A673 (cell line): ENCODE results near the gene ZC3HAV1. TPM values are rescaled to one million over a fixed set of nuclear protein-coding genes. Genes with fewer than 3 reads are reported as not detected.

Source experiments
- BruUV-seq: library from RNA; stranded (reverse); fragments of 400-500 nt; replicated peaks from 2 replicates; lab custom pipeline; 2021; lab: Mats Ljungman, UMichigan
- CTCF ChIA-PET: fragments of 300-600 bp; sonication (Branson Sonifier 250); formaldehyde crosslinking; loops from one replicate; lab custom pipeline; 2022; ENCODE audit warnings: antibody characterized with exemption; lab: Charles Lee
- POLR2A ChIA-PET: fragments of 300-600 bp; sonication (Branson Sonifier 250); formaldehyde crosslinking; loops from one replicate; lab custom pipeline; 2022; ENCODE audit warnings: antibody characterized with exemption; ENCODE audit not compliant: low non-redundant PET; lab: Charles Lee
- DNase-seq: peaks from one replicate; pipeline ENCODE4 v3.0.0-alpha.2; 2015; ENCODE audit warnings: low spot score
- H3K27ac ChIP-seq: fragments of 200-600 bp; sonication (generic); 2 replicates; pipeline ENCODE4 v1.5.1; 2016; ENCODE audit warnings: mixed run types, low read depth, mild to moderate bottlenecking, mixed read lengths, antibody characterized with exemption, low read length; ENCODE audit not compliant: poor library complexity, severe bottlenecking
- H3K27me3 ChIP-seq: fragments of 200-600 bp; sonication (generic); replicated peaks from 2 replicates; pipeline ENCODE4 v1.6.1; 2017; ENCODE audit warnings: mixed run types, low read depth, mild to moderate bottlenecking, mixed read lengths, antibody characterized with exemption, low read length; ENCODE audit not compliant: insufficient read depth, poor library complexity
- H3K36me3 ChIP-seq: fragments of 200-600 bp; sonication (generic); 2 replicates; pipeline ENCODE4 v1.6.1; 2016; ENCODE audit warnings: mixed run types, mild to moderate bottlenecking, mixed read lengths, antibody characterized with exemption, low read length; ENCODE audit not compliant: insufficient read depth, poor library complexity, severe bottlenecking
- H3K4me1 ChIP-seq: fragments of 200-600 bp; sonication (generic); 2 replicates; pipeline ENCODE4 v1.6.1; 2017; ENCODE audit warnings: mixed run types, mild to moderate bottlenecking, mixed read lengths, antibody characterized with exemption, low read length; ENCODE audit not compliant: insufficient read depth, poor library complexity, severe bottlenecking
- H3K4me3 ChIP-seq: fragments of 200-600 bp; sonication (generic); 2 replicates; pipeline ENCODE4 v1.5.1; 2016; ENCODE audit warnings: low read depth, mixed run types, mild to moderate bottlenecking, mixed read lengths, low read length; ENCODE audit not compliant: poor library complexity, severe bottlenecking
- H3K9me3 ChIP-seq: fragments of 200-600 bp; sonication (generic); 2 replicates; pipeline ENCODE4 v1.6.1; 2016; ENCODE audit warnings: mixed run types, low read depth, mild to moderate bottlenecking, mixed read lengths, antibody characterized with exemption, low read length; ENCODE audit not compliant: poor library complexity, severe bottlenecking
- EZH2 ChIP-seq: fragments of 200-600 bp; sonication (generic); IDR thresholded peaks from 2 replicates; pipeline ENCODE4 v1.6.1; 2017; ENCODE audit warnings: borderline replicate concordance, low read depth, mild to moderate bottlenecking, mixed read lengths, antibody characterized with exemption, low read length; ENCODE audit not compliant: poor library complexity, severe bottlenecking
- intact Hi-C: fragments of 100-400 bp; cut with micrococcal nuclease; formaldehyde crosslinking; loops from one replicate; pipeline ENCODE4 v1.10.0; 2022; ENCODE audit not compliant: unreplicated experiment
- total RNA-seq: library from RNA; stranded (reverse); gene quantifications from 2 replicates; pipeline ENCODE4 v1.2.3, GENCODE V29; 2021
- TF ChIP-seq, protein P1 (sequence below): fragments of 300-800, 200-600 bp; sonication (generic); conservative IDR thresholded peaks from 2 replicates; pipeline ENCODE4 v1.5.1; 2017; ENCODE audit warnings: low read depth, mild to moderate bottlenecking, antibody characterized with exemption, low read length, moderate library complexity, mixed read lengths

The ZC3HAV1 gene
- total RNA-seq, 1 experiment from 2014 or later: 16.9 TPM

GRCh38 chr7:139068544-139069399, 40.7 kb downstream of the ZC3HAV1 start:
- Histone ChIP-seq H3K27ac (no peak overlapping the region), H3K4me3 (no peak overlapping the region), H3K36me3 (peaks cover 6% of the 10 kb centered on the region), H3K9me3 (no peaks in the 10 kb centered on the region), H3K27me3 (no peaks in the 10 kb centered on the region), H3K4me1 (no peaks in the 10 kb centered on the region)
- CTCF ChIA-PET: no interaction called here
- intact Hi-C loops: no loop called here
- POLR2A ChIA-PET: no interaction called here
- no TSS peak for BruUV-seq
- TF ChIP-seq, protein P1, sequence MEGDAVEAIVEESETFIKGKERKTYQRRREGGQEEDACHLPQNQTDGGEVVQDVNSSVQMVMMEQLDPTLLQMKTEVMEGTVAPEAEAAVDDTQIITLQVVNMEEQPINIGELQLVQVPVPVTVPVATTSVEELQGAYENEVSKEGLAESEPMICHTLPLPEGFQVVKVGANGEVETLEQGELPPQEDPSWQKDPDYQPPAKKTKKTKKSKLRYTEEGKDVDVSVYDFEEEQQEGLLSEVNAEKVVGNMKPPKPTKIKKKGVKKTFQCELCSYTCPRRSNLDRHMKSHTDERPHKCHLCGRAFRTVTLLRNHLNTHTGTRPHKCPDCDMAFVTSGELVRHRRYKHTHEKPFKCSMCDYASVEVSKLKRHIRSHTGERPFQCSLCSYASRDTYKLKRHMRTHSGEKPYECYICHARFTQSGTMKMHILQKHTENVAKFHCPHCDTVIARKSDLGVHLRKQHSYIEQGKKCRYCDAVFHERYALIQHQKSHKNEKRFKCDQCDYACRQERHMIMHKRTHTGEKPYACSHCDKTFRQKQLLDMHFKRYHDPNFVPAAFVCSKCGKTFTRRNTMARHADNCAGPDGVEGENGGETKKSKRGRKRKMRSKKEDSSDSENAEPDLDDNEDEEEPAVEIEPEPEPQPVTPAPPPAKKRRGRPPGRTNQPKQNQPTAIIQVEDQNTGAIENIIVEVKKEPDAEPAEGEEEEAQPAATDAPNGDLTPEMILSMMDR: no peak
- TF ChIP-seq EZH2: no peak
- DNase-seq: no peak

DNA sequence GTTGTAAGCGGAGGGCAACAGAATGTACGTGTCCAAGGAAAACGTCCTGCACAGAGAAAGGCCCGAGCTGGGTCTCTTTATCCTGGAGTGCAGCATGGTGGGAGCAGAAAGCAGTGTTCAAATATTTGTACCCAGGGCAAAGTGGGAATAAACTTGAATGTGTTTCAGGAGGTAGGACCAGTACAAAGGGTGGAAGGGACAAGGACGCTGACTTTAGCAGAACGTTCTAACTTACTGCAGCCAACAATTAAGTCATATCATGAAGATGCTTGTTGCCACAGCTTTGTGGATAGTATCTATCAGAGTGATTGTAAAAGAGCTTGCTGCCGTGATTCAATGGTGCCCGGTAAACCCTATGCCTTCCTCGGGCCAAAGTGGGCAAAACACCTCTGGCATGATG, 43.2 kb downstream of the ZC3HAV1 start:
- Histone ChIP-seq H3K36me3 (no peaks in the 10 kb centered on the region), H3K9me3 (no peaks in the 10 kb centered on the region), H3K27me3 (no peaks in the 10 kb centered on the region), H3K4me3 (no peak overlapping the region), H3K4me1 (no peaks in the 10 kb centered on the region), H3K27ac (no peak overlapping the region)
- ChIA-PET POLR2A (no interaction called here), CTCF (no interaction called here)
- no peak for DNase-seq
- TF ChIP-seq EZH2: no peak
- TF ChIP-seq, protein P1: no peak
- intact Hi-C loops: no loop called here
- no TSS peak for BruUV-seq

DNA sequence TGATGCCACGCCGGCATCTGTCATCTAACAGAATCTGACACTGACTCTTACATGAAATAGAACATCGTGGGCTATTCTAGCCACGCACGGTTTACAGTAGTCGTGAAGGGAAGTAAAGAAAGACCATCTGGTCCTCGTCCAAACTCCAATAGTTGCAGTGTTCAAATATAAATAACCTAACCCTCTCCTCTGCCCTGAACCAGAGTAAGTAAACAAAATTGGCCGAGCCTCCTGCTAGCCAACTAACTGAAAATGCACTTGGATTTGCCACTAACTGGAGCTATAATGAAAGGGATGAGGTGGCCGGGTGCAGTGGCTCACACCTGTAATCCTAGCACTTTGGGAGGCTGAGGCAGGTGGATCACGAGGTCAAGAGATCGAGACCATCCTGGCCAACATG, 44.2 kb downstream of the ZC3HAV1 start:
- H3K27me3 ChIP-seq: no peaks in the 10 kb centered on the region
- H3K36me3 ChIP-seq: no peaks in the 10 kb centered on the region
- no peak overlapping the region for H3K4me3 ChIP-seq
- H3K27ac ChIP-seq: no peak overlapping the region
- ChIA-PET POLR2A (no interaction called here), CTCF (no interaction called here)
- TF ChIP-seq, protein P1: no peak
- TF ChIP-seq EZH2: no peak
- no peaks in the 10 kb centered on the region for H3K4me1 ChIP-seq
- no peaks in the 10 kb centered on the region for H3K9me3 ChIP-seq
- intact Hi-C loops: no loop called here
- DNase-seq: no peak
- BruUV-seq: no TSS peak
